WI38 (cell line): ENCODE data around the gene TMPRSS6.

Source experiments
- H3K4me3 ChIP-seq: 2 replicates; pipeline ENCODE4 v1.5.1; 2011; ENCODE audit warnings: low read depth, mild to moderate bottlenecking, control low read depth, low read length
- TF ChIP-seq, protein P1 (sequence below): IDR thresholded peaks from 2 replicates; pipeline ENCODE4 v1.5.1; 2012; ENCODE audit warnings: low read depth, mild to moderate bottlenecking, control low read depth, low read length

Gene TMPRSS6

DNA sequence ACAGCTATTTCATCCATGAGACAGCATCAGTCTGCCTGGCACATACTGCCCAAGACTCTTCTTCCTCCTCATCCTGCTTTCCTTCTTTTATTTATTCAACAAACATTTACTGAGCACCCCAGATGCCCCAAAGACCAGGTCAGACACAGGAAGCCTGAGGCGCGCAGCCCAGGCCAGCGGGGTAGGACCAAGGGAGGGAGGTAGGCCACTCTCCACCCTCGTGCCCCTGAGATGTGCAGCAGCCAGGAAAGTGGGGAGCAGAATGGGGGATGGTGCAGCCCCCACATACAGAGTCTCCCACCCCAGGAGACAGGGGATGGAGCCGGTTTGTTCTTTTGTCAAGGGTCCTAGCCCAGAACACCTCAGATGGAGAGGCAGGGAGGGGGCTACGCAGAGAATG, 44.4 kb upstream of the TMPRSS6 start:
- TF ChIP-seq, protein P1, sequence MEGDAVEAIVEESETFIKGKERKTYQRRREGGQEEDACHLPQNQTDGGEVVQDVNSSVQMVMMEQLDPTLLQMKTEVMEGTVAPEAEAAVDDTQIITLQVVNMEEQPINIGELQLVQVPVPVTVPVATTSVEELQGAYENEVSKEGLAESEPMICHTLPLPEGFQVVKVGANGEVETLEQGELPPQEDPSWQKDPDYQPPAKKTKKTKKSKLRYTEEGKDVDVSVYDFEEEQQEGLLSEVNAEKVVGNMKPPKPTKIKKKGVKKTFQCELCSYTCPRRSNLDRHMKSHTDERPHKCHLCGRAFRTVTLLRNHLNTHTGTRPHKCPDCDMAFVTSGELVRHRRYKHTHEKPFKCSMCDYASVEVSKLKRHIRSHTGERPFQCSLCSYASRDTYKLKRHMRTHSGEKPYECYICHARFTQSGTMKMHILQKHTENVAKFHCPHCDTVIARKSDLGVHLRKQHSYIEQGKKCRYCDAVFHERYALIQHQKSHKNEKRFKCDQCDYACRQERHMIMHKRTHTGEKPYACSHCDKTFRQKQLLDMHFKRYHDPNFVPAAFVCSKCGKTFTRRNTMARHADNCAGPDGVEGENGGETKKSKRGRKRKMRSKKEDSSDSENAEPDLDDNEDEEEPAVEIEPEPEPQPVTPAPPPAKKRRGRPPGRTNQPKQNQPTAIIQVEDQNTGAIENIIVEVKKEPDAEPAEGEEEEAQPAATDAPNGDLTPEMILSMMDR = no peak

DNA sequence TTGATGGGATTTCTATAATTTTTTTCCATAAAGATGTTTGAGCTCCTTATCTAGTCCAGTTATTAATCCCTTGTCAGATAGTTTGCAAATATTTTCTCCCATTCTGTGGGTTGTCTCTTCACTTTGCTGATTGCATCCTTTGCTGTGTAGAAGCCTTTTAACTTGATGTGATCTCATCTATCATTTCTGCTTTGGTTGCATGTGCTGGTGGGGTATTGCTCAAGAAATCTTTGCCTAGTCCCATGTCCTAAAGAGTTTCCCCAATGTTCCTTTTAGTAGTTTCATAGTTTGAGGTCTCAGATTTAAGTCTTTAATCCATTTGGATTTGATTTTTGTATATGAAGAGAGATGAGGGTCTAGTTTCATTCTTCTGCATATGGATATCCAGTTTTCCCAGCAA, 41.9 kb upstream of the TMPRSS6 start:
- no peak overlapping the region for H3K4me3 ChIP-seq
- TF ChIP-seq, protein P1 = no peak

More for the DNA sequence above, 44.4 kb upstream of the TMPRSS6 start:
- H3K4me3 ChIP-seq = no peak overlapping the region

GRCh38 chr22:37150701-37151100, 41.2 kb upstream of the TMPRSS6 start:
- no peak overlapping the region for H3K4me3 ChIP-seq
- TF ChIP-seq, protein P1 = no peak

DNA sequence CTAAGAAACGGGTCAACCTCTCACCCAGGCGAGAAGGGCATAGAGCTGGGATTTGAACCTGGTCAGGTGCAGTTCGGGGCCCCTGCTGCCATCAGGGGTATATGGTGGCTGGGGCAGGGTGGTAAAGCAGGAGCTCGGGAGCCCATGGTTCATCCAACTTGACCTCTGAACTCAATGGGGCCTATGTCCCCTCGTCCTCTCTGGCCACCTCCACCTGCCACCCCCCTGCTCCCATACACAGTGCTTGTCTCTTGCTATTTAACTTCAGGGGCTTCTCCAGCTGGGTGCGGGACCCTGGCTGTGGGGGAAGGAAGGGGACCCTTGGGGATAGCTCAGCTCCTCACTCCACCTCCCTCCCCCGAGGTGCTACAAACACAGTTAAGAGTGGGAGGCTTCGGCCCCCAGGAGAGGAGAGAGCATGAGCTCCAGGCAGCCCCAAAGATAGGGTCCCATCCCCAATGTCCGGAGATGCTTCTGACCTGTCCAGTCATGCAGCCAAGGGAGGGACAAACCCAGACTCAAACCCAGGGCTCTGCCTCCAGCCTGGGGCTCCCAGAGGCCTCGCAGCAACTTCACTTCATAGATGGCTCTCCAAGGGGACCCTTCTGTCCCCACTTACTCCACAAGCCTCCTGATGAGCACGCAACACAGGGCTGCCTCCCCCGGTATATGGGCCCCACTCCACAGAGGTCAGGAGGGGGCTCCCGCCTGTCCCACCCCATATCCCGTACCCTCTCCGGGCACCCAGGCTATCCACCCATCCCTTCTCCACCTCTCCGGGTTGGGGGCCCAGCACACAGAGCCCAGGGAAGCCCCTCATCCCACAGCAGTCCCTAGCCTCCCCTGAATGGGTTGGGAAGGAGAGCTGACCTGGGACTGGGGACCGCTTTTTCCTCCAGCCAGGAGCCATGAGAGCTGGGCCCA, 39.5 kb upstream of the TMPRSS6 start:
- no peak overlapping the region for H3K4me3 ChIP-seq
- TF ChIP-seq, protein P1 = no peak

DNA sequence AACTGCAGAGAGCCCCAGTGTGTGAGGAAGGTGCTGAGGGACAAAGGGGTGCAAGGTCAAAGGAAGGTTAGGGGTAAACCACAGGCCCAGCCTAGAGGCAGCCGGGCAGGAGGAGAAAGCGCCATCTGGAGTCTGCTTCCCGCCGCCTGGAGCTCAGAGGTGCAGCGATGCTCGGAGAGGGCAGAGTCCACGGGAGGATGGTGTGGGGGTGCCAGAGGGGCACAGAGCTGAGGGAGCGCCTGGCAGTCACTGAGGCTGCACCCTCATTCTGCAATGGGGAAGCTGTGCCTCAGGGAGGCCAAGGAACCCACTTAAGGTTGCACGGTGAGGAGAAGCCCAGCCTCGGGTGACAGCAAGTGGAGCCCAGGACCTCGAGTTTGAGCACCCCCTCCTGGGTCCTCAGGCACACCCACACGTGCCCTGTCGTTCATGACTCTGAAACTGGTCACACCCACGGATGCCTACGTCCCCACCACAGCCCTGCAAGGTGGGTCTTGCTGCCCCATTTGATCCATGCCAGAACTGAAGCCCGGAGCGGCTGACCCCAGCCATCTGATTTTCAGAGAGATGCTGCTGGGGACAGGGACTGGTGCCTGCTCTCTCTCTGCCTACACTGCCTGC, 38.6 kb upstream of the TMPRSS6 start:
- TF ChIP-seq, protein P1 = no peak
- no peak overlapping the region for H3K4me3 ChIP-seq

- TF ChIP-seq, protein P1 = no peak
- H3K4me3 ChIP-seq = no peak overlapping the region
Observed at GRCh38 chr22:37147186-37147990, 37.9 kb upstream of the TMPRSS6 start.
